C4-2B (cell line): ENCODE results near the gene CAMK1.
A peak's percentile ranks its signal among the peaks of the same experiment; 100 is the strongest.

ENCODE experiments used
- H3K27ac ChIP-seq: fragments of 450-650 bp; 2 replicates; pipeline ENCODE4 v1.5.1; 2017
- ZFX ChIP-seq: fragments of 450-650 bp; IDR thresholded peaks from 2 replicates; pipeline ENCODE4 v1.6.1; 2017
- TF ChIP-seq, protein P1 (sequence below): fragments of 450-650 bp; conservative IDR thresholded peaks from 2 replicates; pipeline ENCODE4 v1.5.1; 2017; ENCODE audit warnings: mild to moderate bottlenecking

Gene CAMK1

DNA sequence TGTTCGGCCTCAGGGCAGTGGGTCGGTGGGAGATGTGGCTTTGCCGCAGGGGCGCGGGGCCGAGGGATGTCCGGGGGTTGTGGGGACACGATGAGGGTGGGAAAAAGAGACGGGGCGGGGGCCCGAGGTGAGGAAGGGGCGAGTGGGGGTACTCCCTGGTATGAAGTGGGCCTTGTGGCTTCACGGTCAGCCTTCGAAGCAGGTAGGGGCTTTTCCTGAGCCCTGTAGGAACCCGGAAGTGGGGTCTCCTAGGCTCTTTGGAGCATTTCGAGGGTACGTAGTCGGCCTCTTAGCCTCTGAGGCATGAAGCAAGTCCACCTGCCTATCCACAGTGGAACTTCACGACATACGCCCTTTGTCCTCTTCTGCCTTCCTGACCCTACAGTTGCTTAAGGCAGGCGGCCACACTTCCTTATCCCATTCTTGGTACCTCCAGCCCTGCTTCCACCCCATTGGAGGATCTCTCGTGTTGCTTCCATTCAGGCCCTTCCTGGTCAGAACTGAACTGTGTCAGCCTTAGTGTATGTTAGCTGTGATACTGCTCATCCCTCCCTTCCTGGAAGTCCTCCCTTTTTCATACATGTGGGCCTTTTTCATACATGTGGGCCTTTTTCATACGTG, 23.5 kb upstream of the CAMK1 start:
- peak overlapping the region; percentile 91 for H3K27ac ChIP-seq
- TF ChIP-seq, protein P1, sequence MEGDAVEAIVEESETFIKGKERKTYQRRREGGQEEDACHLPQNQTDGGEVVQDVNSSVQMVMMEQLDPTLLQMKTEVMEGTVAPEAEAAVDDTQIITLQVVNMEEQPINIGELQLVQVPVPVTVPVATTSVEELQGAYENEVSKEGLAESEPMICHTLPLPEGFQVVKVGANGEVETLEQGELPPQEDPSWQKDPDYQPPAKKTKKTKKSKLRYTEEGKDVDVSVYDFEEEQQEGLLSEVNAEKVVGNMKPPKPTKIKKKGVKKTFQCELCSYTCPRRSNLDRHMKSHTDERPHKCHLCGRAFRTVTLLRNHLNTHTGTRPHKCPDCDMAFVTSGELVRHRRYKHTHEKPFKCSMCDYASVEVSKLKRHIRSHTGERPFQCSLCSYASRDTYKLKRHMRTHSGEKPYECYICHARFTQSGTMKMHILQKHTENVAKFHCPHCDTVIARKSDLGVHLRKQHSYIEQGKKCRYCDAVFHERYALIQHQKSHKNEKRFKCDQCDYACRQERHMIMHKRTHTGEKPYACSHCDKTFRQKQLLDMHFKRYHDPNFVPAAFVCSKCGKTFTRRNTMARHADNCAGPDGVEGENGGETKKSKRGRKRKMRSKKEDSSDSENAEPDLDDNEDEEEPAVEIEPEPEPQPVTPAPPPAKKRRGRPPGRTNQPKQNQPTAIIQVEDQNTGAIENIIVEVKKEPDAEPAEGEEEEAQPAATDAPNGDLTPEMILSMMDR, result no peak
- peak; percentile 34; the same call in 1 of the 2 replicates for TF ChIP-seq ZFX

DNA sequence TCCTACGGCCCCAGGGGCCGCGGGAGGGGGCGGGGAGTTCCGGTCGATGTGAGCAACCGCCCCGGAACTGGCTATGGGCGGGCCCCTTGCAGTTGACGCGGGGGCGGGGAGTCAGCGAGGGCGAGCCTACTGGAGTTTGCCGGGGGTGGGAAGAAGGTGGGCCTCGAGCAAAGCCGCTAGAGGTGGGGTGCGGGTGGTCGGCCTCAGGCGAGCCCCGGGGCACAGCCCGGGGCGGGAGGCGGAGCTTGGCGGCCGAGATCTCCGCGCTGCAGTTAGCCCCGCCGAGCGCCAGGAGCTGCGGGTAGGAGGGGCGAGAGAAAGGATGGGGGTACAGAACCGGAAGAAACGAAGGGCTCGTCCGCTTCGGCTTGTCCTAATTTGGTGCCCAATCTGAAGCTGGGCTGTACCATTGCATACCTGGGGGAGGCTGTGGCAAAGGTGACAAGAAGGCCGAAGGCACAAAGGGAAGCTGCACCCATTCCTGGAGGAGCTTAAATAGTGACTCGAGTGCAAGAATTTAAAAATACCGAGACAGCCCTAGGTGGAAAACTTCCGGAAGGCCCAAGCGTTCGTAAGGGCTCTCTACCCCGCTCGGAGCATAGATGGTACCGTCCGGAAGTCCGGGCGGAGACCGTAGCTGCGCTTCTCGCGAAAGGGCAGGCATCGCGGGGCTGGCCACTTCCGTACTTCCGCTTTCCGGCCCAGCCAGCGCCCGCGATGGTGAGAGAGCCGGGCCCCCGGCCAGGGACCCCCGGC, 22.8 kb upstream of the CAMK1 start, which contains the start of the genes ARPC4 and TADA3:
Gene ARPC4, plus strand, starts transcription at position 678 of the 756 bp plus-strand sequence. Its CDS starts 40 bp downstream, at position 718.
Gene TADA3, minus strand, starts transcription at position 69 of the 756 bp plus-strand sequence. CDS start 1,007 bp downstream, outside the sequence.
- H3K27ac ChIP-seq, result peak within 1 kb of the TSS; percentile 91
- TF ChIP-seq ZFX, result no peak
- TF ChIP-seq, protein P1, result no peak

DNA sequence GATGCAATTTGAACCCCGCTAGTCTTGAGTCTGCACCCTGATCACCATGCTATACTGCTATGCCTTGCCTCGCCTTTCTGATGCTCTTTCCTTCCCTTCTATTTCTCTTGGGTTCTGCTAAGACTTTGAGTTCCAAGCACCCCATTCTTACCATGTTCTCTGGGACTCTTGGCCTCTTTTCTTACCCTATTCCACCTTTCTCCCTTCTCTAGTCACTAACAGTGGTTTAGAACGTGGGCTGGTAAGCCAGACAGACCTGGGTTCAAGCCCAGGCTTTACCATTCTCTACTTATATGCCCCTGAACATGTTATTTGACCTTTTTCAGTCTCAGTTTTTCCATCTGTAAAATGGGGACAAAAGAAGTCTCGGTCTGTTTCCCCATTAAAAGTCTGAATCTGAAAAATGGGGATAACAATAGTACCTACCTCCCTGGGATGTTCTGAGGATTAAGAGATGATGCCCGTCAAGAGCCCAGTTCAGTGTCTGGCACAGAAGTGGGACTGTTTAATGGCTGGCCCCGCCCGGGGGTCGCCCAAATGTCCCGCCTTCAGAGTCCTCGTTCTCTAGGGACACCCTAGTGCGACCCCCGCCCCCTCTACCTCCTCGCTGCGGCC, 22.1 kb upstream of the CAMK1 start:
- TF ChIP-seq, protein P1, result no peak
- peak; percentile 47; the same call in 1 of the 2 replicates for TF ChIP-seq ZFX

DNA sequence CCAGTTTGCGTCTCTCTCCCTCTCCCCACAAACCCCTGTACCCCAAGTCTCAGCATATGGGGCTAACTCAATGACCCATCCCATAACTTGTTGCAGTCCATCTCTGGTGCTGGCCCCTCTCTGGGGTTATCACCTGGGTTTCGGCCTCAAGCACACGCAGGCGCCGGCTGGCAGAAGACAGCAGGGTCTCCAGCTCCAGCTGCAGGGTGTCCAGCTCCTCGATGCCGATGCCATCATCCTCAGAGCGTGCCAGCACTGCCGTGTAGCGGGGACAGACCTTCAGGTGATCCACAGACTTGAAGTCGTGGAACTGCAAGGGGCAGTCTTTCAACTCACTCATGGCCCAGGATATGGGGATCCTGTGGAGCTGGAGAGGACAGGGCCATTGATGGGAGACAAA, 21.4 kb upstream of the CAMK1 start:
- no peak overlapping the region; the same call in 1 of the 2 replicates for H3K27ac ChIP-seq
- no peak for TF ChIP-seq ZFX
- TF ChIP-seq, protein P1, result no peak

More for the DNA sequence above, 22.1 kb upstream of the CAMK1 start:
- peak overlapping the region; percentile 91 for H3K27ac ChIP-seq

DNA sequence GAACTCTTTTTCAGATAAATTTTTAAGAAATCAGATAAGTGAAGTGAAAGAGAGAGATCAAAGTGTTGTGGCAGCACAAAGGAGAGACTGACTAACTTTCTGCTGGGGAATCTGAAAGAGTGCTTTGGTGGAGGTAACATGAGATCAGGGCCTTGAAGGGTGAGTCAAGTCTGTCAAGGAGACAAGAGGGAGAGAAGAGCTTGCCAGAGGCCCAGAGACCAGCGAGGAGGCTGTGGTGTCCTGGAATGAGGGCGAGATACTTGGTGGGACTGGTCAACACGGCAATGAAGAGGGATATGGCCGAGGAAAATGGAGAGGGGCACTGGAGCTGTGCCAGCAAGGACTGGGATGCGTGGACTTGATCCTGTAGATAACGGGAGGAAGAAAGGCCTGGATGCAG, 18.0 kb upstream of the CAMK1 start:
- H3K27ac ChIP-seq, result no peak overlapping the region
- no peak for TF ChIP-seq ZFX
- TF ChIP-seq, protein P1, result no peak

DNA sequence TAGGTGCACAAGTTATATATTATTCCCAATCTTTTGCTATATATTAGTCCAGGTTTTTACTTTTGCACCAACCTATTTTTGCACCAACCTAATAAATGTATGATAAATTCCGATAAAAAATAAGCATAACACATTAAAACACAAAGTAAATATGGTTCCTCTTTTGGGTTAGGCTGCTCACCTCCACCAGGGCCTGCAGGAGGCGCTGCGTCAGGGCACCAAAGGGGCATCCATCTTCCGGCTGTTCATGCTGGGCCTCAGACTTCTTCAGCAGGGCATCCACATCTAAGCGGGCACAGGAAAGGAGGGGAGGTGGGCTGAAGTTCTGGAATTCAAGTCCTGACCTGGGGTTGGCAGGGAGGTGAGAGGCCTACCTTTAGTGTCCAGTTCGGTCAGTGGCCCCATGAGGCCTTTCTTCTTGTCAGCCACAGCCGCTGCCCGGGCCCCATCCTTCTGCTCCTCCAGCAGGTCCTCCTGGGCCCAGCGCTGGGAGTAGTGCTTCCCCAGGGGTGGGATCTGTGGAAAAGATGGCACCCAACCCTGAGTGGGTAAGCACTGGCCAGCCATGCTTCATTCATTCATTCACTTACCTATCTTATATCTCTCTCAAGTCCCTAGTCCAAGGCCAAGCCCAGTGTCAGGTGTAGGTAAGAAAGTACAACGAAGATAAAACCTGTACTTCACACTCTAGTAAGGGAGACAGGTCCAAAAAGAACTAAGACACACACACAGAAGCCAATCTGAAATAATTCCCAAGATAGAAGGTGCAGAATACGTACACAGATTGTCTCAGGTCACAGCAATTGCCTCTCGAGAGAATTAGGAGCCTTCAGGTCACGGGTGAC, 17.3 kb upstream of the CAMK1 start:
- TF ChIP-seq, protein P1, result peak; percentile 63; the same call in 1 of the 2 replicates
- TF ChIP-seq ZFX, result no peak
- no peak overlapping the region for H3K27ac ChIP-seq
